MM.1S (cell line): ENCODE measurements around the gene MIPEP.

ENCODE experiments used
- DNase-seq: peaks from one replicate; pipeline ENCODE4 v3.0.0-alpha.2; 2015
- H2AFZ ChIP-seq: fragments of 300-600 bp; sonication (generic); 2 replicates; pipeline ENCODE4 v1.6.0; 2016; ENCODE audit warnings: antibody characterized with exemption, low read length
- H3F3A ChIP-seq: fragments of 300-600 bp; sonication (generic); 2 replicates; pipeline ENCODE4 v1.6.1; 2016; ENCODE audit warnings: mild to moderate bottlenecking, antibody characterized with exemption, low read length, moderate library complexity, mixed read lengths; ENCODE audit not compliant: insufficient read depth
- H3K27ac ChIP-seq: fragments of 300-600 bp; sonication (generic); 2 replicates; pipeline ENCODE4 v1.5.1; 2016; ENCODE audit warnings: mild to moderate bottlenecking, low read length
- H3K27me3 ChIP-seq: fragments of 300-600 bp; sonication (generic); replicated peaks from 2 replicates; pipeline ENCODE4 v1.6.0; 2016; ENCODE audit warnings: low read length; ENCODE audit not compliant: insufficient read depth
- H3K36me3 ChIP-seq: fragments of 300-600 bp; sonication (generic); replicated peaks from 2 replicates; pipeline ENCODE4 v1.6.1; 2016; ENCODE audit warnings: mild to moderate bottlenecking, low read length, mixed read lengths; ENCODE audit not compliant: insufficient read depth
- H3K4me1 ChIP-seq: fragments of 300-600 bp; sonication (generic); 2 replicates; pipeline ENCODE4 v1.6.1; 2016; ENCODE audit warnings: low read length, mixed read lengths
- H3K4me2 ChIP-seq: fragments of 300-600 bp; sonication (generic); 2 replicates; pipeline ENCODE4 v1.6.0; 2016; ENCODE audit warnings: low read depth, low read length
- H3K4me3 ChIP-seq: fragments of 300-600 bp; sonication (generic); 2 replicates; pipeline ENCODE4 v1.5.1; 2016; ENCODE audit warnings: low read length, mixed read lengths
- H3K79me2 ChIP-seq: fragments of 300-600 bp; sonication (generic); 2 replicates; pipeline ENCODE4 v1.6.1; 2016; ENCODE audit warnings: mixed run types, low read length, mixed read lengths
- H3K9ac ChIP-seq: fragments of 300-600 bp; sonication (generic); 2 replicates; pipeline ENCODE4 v1.6.1; 2016; ENCODE audit warnings: low read length, mixed read lengths
- H3K9me2 ChIP-seq: fragments of 300-600 bp; sonication (generic); replicated peaks from 2 replicates; pipeline ENCODE4 v1.6.1; 2016; ENCODE audit warnings: mild to moderate bottlenecking, low read length, mixed read lengths; ENCODE audit not compliant: insufficient read depth
- H3K9me3 ChIP-seq: fragments of 300-600 bp; sonication (generic); replicated peaks from 2 replicates; pipeline ENCODE4 v1.6.1; 2016; ENCODE audit warnings: mild to moderate bottlenecking, low read length, mixed read lengths; ENCODE audit not compliant: insufficient read depth
- H4K20me1 ChIP-seq: fragments of 300-600 bp; sonication (generic); 2 replicates; pipeline ENCODE4 v1.6.1; 2016; ENCODE audit warnings: mild to moderate bottlenecking, low read length, moderate library complexity, mixed read lengths; ENCODE audit not compliant: insufficient read depth
- CTCF ChIP-seq: fragments of 300-600 bp; sonication (generic); IDR thresholded peaks from 2 replicates; pipeline ENCODE4 v1.5.1; 2016; ENCODE audit warnings: antibody characterized with exemption, low read length, mixed read lengths
- EZH2 ChIP-seq: fragments of 300-600 bp; sonication (generic); optimal IDR thresholded peaks from 2 replicates; pipeline ENCODE3; 2017; ENCODE audit warnings: low read depth, mild to moderate bottlenecking, antibody characterized with exemption, low read length, mixed read lengths
- EZH2phosphoT487 ChIP-seq: fragments of 300-600 bp; sonication (generic); IDR thresholded peaks from 2 replicates; pipeline ENCODE4 v1.6.1; 2018; ENCODE audit warnings: antibody characterized with exemption, low read length

MIPEP gene

GRCh38 chr13:23772717-23773116, 116.5 kb downstream of the MIPEP start:
- no peak overlapping the region for H3K4me2 ChIP-seq
- H2AFZ ChIP-seq, result no peak overlapping the region
- no peaks in the 10 kb centered on the region for H3K79me2 ChIP-seq
- H3K4me3 ChIP-seq, result no peak overlapping the region
- H3K36me3 ChIP-seq, result no peaks in the 10 kb centered on the region
- no peaks in the 10 kb centered on the region for H3K9me2 ChIP-seq
- H4K20me1 ChIP-seq, result no peaks in the 10 kb centered on the region
- no peak overlapping the region for H3K9ac ChIP-seq
- H3K4me1 ChIP-seq, result no peaks in the 10 kb centered on the region; the same call in 1 of the 2 replicates
- no peaks in the 10 kb centered on the region for H3F3A ChIP-seq
- no peak for DNase-seq
- no peaks in the 10 kb centered on the region for H3K9me3 ChIP-seq
- TF ChIP-seq CTCF, result no peak
- no peak for TF ChIP-seq EZH2
- no peak for TF ChIP-seq EZH2phosphoT487
- H3K27ac ChIP-seq, result no peak overlapping the region
- H3K27me3 ChIP-seq, result no peaks in the 10 kb centered on the region

GRCh38 chr13:23771956-23772355, 117.2 kb downstream of the MIPEP start:
- Histone ChIP-seq H3F3A (no peaks in the 10 kb centered on the region), H3K4me2 (no peak overlapping the region), H3K27ac (no peak overlapping the region), H3K9me3 (no peaks in the 10 kb centered on the region), H3K36me3 (no peaks in the 10 kb centered on the region), H2AFZ (no peak overlapping the region), H3K9me2 (no peaks in the 10 kb centered on the region), H3K9ac (no peak overlapping the region), H3K4me3 (no peak overlapping the region), H3K79me2 (no peaks in the 10 kb centered on the region), H3K27me3 (no peaks in the 10 kb centered on the region), H4K20me1 (no peaks in the 10 kb centered on the region), H3K4me1 (no peaks in the 10 kb centered on the region)
- no peak for TF ChIP-seq CTCF
- TF ChIP-seq EZH2phosphoT487, result no peak
- no peak for TF ChIP-seq EZH2
- no peak for DNase-seq

- Histone ChIP-seq H3F3A (no peaks in the 10 kb centered on the region), H3K9me2 (no peaks in the 10 kb centered on the region), H3K4me2 (no peak overlapping the region), H3K4me1 (no peaks in the 10 kb centered on the region), H3K27me3 (no peaks in the 10 kb centered on the region), H3K4me3 (no peak overlapping the region), H3K9me3 (no peaks in the 10 kb centered on the region), H3K79me2 (no peaks in the 10 kb centered on the region), H3K36me3 (no peaks in the 10 kb centered on the region), H2AFZ (no peak overlapping the region), H3K27ac (no peak overlapping the region), H4K20me1 (no peaks in the 10 kb centered on the region), H3K9ac (no peak overlapping the region)
- TF ChIP-seq CTCF (no peak), EZH2phosphoT487 (no peak), EZH2 (no peak)
- DNase-seq, result no peak
Measured at GRCh38 chr13:23771552-23771951, 117.6 kb downstream of the MIPEP start.
